PFSK-1 (cell line): ENCODE data around the gene MZB1.

Experiments
- FOXP2 ChIP-seq: optimal IDR thresholded peaks from 2 replicates; pipeline ENCODE3; 2011; ENCODE audit warnings: borderline replicate concordance, control low read depth, inconsistent platforms; ENCODE audit not compliant: insufficient read depth; ENCODE audit errors: extremely low read length, extremely low read depth
- POLR2AphosphoS5 ChIP-seq: IDR thresholded peaks from 2 replicates; pipeline ENCODE4 v1.6.1; 2012; ENCODE audit warnings: low read depth, mild to moderate bottlenecking, control low read depth, low read length, moderate library complexity
- REST ChIP-seq, 2 experiments: IDR thresholded peaks; 2 replicates each; pipeline versions ENCODE4 v1.6.1 to v1.8.0; 2011 to 2012; ENCODE audit warnings: low read depth in 2 of 2, low read length in 2 of 2, control low read depth in 1 of 2, inconsistent platforms in 1 of 2, mild to moderate bottlenecking in 1 of 2, moderate library complexity in 1 of 2; ENCODE audit not compliant: insufficient read depth in 1 of 2
- SIN3A ChIP-seq: IDR thresholded peaks from 2 replicates; pipeline ENCODE4 v1.6.1; 2012; ENCODE audit warnings: mild to moderate bottlenecking, low read length, moderate library complexity, borderline replicate concordance; ENCODE audit not compliant: insufficient read depth
- TAF1 ChIP-seq: IDR thresholded peaks from 2 replicates; pipeline ENCODE4 v1.6.1; 2012; ENCODE audit warnings: low read length, control low read depth, borderline replicate concordance; ENCODE audit not compliant: insufficient read depth

- TF ChIP-seq POLR2AphosphoS5 (no peak), REST (IDR thresholded peaks at IDR 0.05; ENCODE audit: insufficient read depth in 1 of 2, low read depth in 2 of 2, low read length in 2 of 2) (no peak), TAF1 (no peak), SIN3A (no peak), FOXP2 (no peak)
These were observed 31.6 kb downstream of the MZB1 start for GRCh38 chr5:139358064-139358463.
